ENCODE measurements around the gene TEX28. TPM values are rescaled to one million over a fixed set of nuclear protein-coding genes. Genes with fewer than 3 reads are reported as not detected.

TEX28 gene
- total RNA-seq, 4 donors from 2014 or later = not detected

GRCh38 chrX:154315416-154315815, 20.5 kb upstream of the TEX28 start:
- H3K27me3 ChIP-seq = peaks cover 0 to 4% (median 0%) of the 10 kb centered on the region in 3 donors
- TF ChIP-seq POLR2A (IDR thresholded peaks at IDR 0.05) (no peak), CTCF (IDR thresholded peaks at IDR 0.05 in 4 of 5, conservative IDR thresholded peaks at IDR 0.05 in 1 of 5) (no peak)
- H3K27ac ChIP-seq = no peak overlapping the region
- H3K9me3 ChIP-seq = no peaks in the 10 kb centered on the region
- H3K4me3 ChIP-seq = no peak overlapping the region
- no peak for ATAC-seq
- in situ Hi-C loops (cut with MboI; ENCODE audit: low sequenced_read_pairs in 4 of 4) = no loop called here
- H3K4me1 ChIP-seq = no peaks in the 10 kb centered on the region
- intact Hi-C loops (cut with DNase I; ENCODE audit: low total_unique reads) = no loop called here
- no peaks in the 10 kb centered on the region for H3K36me3 ChIP-seq
- no peak for DNase-seq

DNA sequence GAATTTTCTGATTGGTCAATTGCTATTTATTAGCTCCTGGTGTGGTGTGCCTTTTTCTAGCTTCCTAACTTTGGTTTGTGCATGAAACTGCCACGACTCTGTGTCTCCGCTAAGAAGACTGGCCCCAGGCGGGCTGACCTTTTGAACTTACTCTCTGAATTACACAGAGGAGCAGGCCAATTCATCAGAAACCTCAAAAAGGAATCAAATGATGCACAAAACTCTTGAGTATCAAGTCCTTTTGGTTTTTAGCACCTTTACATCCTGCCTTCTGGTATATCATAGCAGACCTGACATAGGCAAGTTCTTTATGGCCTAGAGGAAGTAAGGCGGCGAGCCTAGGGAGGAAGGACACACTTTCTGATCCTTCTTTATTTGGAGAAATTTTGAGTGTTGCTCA, 18.2 kb upstream of the TEX28 start:
- in situ Hi-C loops (cut with MboI; ENCODE audit: low sequenced_read_pairs in 4 of 4) = no loop called here

DNA sequence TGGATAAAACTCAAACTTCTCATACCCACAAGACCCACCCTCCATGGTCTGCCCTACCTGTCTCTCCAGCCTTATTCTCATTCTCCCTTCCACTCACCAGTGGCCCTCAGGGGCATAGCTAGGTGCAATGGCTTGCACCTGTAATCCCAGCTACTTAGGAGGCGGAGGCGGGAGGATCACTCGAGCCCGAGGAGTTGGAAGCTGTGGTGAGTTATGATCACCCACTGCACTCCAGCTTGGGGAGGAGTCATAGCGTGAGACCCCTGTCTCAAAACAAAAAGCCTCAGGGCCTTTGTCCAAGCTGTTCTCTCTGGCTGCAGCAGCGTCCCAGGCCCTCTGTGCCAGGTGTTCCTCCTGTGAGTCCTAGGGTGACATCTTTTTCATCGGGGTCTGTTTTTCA, 17.2 kb upstream of the TEX28 start:
- H3K4me3 ChIP-seq = no peak overlapping the region
- intact Hi-C loops (cut with DNase I; ENCODE audit: low total_unique reads) = no loop called here
- no peak for DNase-seq
- no peaks in the 10 kb centered on the region for H3K36me3 ChIP-seq
- no peaks in the 10 kb centered on the region for H3K9me3 ChIP-seq
- no peak for TF ChIP-seq POLR2A (IDR thresholded peaks at IDR 0.05)
- TF ChIP-seq CTCF (IDR thresholded peaks at IDR 0.05 in 4 of 5, conservative IDR thresholded peaks at IDR 0.05 in 1 of 5) = no peak
- no peaks in the 10 kb centered on the region for H3K4me1 ChIP-seq
- in situ Hi-C loops (cut with MboI; ENCODE audit: low sequenced_read_pairs in 4 of 4) = no loop called here
- no peak for ATAC-seq
- no peak overlapping the region for H3K27ac ChIP-seq
- H3K27me3 ChIP-seq = no peaks in the 10 kb centered on the region

More for the DNA sequence above, 18.2 kb upstream of the TEX28 start:
- intact Hi-C loops (cut with DNase I; ENCODE audit: low total_unique reads) = no loop called here
- DNase-seq = no peak
- no peaks in the 10 kb centered on the region for H3K27me3 ChIP-seq
- H3K4me3 ChIP-seq = no peak overlapping the region
- no peak for ATAC-seq
- no peak overlapping the region for H3K27ac ChIP-seq
- no peaks in the 10 kb centered on the region for H3K36me3 ChIP-seq
- no peaks in the 10 kb centered on the region for H3K4me1 ChIP-seq
- no peaks in the 10 kb centered on the region for H3K9me3 ChIP-seq
- TF ChIP-seq POLR2A (IDR thresholded peaks at IDR 0.05) = no peak
- TF ChIP-seq CTCF (IDR thresholded peaks at IDR 0.05 in 4 of 5, conservative IDR thresholded peaks at IDR 0.05 in 1 of 5) = no peak

GRCh38 chrX:154310616-154311536, 16.0 kb upstream of the TEX28 start:
- no peaks in the 10 kb centered on the region for H3K9me3 ChIP-seq
- in situ Hi-C loops (cut with MboI; ENCODE audit: low sequenced_read_pairs in 4 of 4) (no loop called here), intact Hi-C loops (cut with DNase I; ENCODE audit: low total_unique reads) (no loop called here)
- TF ChIP-seq POLR2A (IDR thresholded peaks at IDR 0.05) (no peak), CTCF (IDR thresholded peaks at IDR 0.05 in 4 of 5, conservative IDR thresholded peaks at IDR 0.05 in 1 of 5) (no peak)
- H3K27me3 ChIP-seq = no peaks in the 10 kb centered on the region
- no peak for DNase-seq
- H3K4me1 ChIP-seq = no peaks in the 10 kb centered on the region
- H3K4me3 ChIP-seq = no peak overlapping the region
- no peaks in the 10 kb centered on the region for H3K36me3 ChIP-seq
- no peak overlapping the region for H3K27ac ChIP-seq
- ATAC-seq = no peak
